H1 (cell line): ENCODE measurements around the gene MCM3. TPM values are rescaled to one million over a fixed set of nuclear protein-coding genes. Genes with fewer than 3 reads are reported as not detected.

Experiments used
- KDM4A ChIP-seq: IDR thresholded peaks from one replicate; pipeline ENCODE4 v1.7.1; 2012; ENCODE audit warnings: low read depth, mild to moderate bottlenecking, moderate library complexity, low read length, inconsistent platforms; ENCODE audit not compliant: severe bottlenecking
- TAF7 ChIP-seq: optimal IDR thresholded peaks from 2 replicates; pipeline ENCODE3; 2011; ENCODE audit warnings: low read depth, mild to moderate bottlenecking, inconsistent platforms, low read length, moderate library complexity, borderline replicate concordance
- polyA plus RNA-seq, 7 experiments: library from polyadenylated mRNA; depleted of rRNA in 3 of 7; stranded (reverse) in 5 of 7; unstranded in 2 of 7; fragments of >200 nt in 5 of 7; fragments of 200-250 nt in 2 of 7; gene quantifications; 1 replicate in 5 of 7; 2 replicates in 1 of 7; 4 replicates in 1 of 7; pipeline versions ENCODE4 v1.2.1 to v1.2.3, GENCODE V29; 2011 to 2013; ENCODE audit warnings: missing spikeins in 2 of 7, mixed read lengths in 2 of 7
- total RNA-seq: library from RNA; stranded (reverse); fragmentation: NEBNext Ultra II Directional; extraction: Animal tissue kit (Norgen Biotek cat#: 25700); gene quantifications from 2 replicates; pipeline ENCODE4 v1.2.1, GENCODE V29; 2021

MCM3 gene
- total and polyA plus RNA-seq, 2 of the 8 experiments (the other 6 are each of a cell fraction or from before 2014, with no cell fraction given): 275 to 293 TPM

DNA sequence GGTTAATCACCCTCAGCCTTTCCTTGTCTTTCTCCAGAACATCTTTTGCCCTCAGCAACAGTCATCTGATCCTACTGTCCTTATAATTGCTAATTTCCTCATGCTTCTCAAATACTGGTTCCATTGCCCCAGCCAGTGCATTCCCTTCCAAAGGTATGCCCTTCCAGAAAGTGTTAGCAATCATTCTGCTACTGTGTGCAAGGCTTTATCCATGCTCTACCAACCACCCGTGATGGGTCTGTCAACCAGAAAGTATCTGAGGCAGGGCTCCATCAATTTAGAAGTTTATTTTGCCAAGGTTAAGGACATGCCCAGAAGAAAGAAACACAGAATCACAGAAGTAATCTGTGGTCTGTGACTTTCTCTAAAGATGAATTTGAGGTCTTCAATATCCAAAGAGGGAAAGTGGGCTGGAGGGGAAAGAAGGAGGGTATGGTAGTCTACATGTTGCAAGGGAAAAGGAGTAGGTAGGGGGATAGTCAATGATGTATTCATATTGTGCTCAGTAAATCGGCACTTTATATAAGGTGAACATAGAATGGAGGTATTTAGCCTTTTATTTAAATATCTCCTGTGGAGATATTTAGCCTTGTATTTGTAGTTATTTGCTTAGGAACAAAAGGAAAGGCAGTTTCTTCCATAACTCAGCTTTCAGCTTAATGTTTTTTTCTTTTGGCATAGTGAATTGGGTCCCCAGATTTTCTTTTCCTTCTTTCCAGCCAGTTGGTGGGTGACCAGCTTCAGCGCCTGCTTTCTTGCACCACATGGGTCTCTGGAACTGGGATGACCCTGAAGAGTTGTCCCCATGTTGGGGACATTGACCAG, 42.2 kb upstream of the MCM3 start (continued):
- TF ChIP-seq KDM4A: no peak
- TF ChIP-seq TAF7: no peak
